Right atrium auricular region (tissue), 2 donors: Measurements from ENCODE around the gene SPTSSB. TPM values are rescaled to one million over a fixed set of nuclear protein-coding genes. Genes with fewer than 3 reads are reported as not detected.

Experiments
- DNase-seq: peaks from one replicate; pipeline ENCODE4 v3.0.0-alpha.2; 2019; ENCODE audit warnings: low spot score
- H3K27ac ChIP-seq, 2 donors: fragments of 200-600 bp; sonication (generic); 1 replicate in 1 of 2; 2 replicates in 1 of 2; pipeline ENCODE4 v1.5.1; 2016 to 2019
- H3K27me3 ChIP-seq, 2 donors: fragments of 200-600 bp; sonication (generic); one replicate each; pipeline versions ENCODE4 v1.5.1 to v1.6.0; 2017 to 2019
- H3K36me3 ChIP-seq: fragments of 200-600 bp; sonication (generic); one replicate; pipeline ENCODE4 v1.5.1; 2016
- H3K4me1 ChIP-seq, 2 donors: fragments of 200-600 bp; sonication (generic); one replicate each; pipeline versions ENCODE4 v1.5.1 to v1.6.0; 2017 to 2019
- H3K4me3 ChIP-seq, 2 donors: fragments of 200-600 bp; sonication (generic); 1 replicate in 1 of 2; 2 replicates in 1 of 2; pipeline ENCODE4 v1.5.1; 2017 to 2019; ENCODE audit warnings: mild to moderate bottlenecking in 1 of 2, moderate library complexity in 1 of 2
- H3K9me3 ChIP-seq, 2 donors: fragments of 200-600 bp; sonication (generic); one replicate each; pipeline ENCODE4 v1.5.1; 2019
- CTCF ChIP-seq, 2 donors: fragments of 200-600 bp; sonication (generic); IDR thresholded peaks; one replicate each; pipeline ENCODE4 v1.5.1; 2019; ENCODE audit warnings: antibody characterized with exemption in 2 of 2
- total RNA-seq, 2 donors: library from RNA; depleted of rRNA; stranded (reverse); fragments of >200 nt; gene quantifications; one replicate each; pipeline ENCODE4 v1.1.0, GENCODE V29; 2016

The SPTSSB gene
- total RNA-seq, 2 donors from 2014 or later, result not detected

GRCh38 chr3:161314836-161315395 lies 56.4 kb downstream of the SPTSSB start:
- Histone ChIP-seq H3K4me1 (no peaks in the 10 kb centered on the region), H3K9me3 (no peaks in the 10 kb centered on the region), H3K4me3 (no peak overlapping the region), H3K36me3 (no peaks in the 10 kb centered on the region), H3K27me3 (no peaks in the 10 kb centered on the region), H3K27ac (no peak overlapping the region)
- no peak for DNase-seq
- TF ChIP-seq CTCF (IDR thresholded peaks at IDR 0.05), result no peak

- DNase-seq, result no peak
- Histone ChIP-seq H3K36me3 (no peaks in the 10 kb centered on the region), H3K27ac (no peak overlapping the region), H3K27me3 (no peaks in the 10 kb centered on the region), H3K9me3 (peaks cover 0 to 8% of the 10 kb centered on the region in 2 donors), H3K4me1 (no peaks in the 10 kb centered on the region), H3K4me3 (no peak overlapping the region)
- no peak for TF ChIP-seq CTCF (IDR thresholded peaks at IDR 0.05)
Measured at GRCh38 chr3:161310649-161311423, 60.5 kb downstream of the SPTSSB start.

- peak; percentile 27 to 66 for TF ChIP-seq CTCF (IDR thresholded peaks at IDR 0.05)
Measured at GRCh38 chr3:161305095-161305991, 66.0 kb downstream of the SPTSSB start.

GRCh38 chr3:161296814-161297213 lies 74.5 kb downstream of the SPTSSB start:
- TF ChIP-seq CTCF (IDR thresholded peaks at IDR 0.05), result no peak
- no peaks in the 10 kb centered on the region for H3K9me3 ChIP-seq
- no peak for DNase-seq
- no peaks in the 10 kb centered on the region for H3K4me1 ChIP-seq
- no peak overlapping the region for H3K27ac ChIP-seq
- no peaks in the 10 kb centered on the region for H3K36me3 ChIP-seq
- no peaks in the 10 kb centered on the region for H3K27me3 ChIP-seq
- no peak overlapping the region for H3K4me3 ChIP-seq

More at GRCh38 chr3:161305095-161305991, 66.0 kb downstream of the SPTSSB start:
- no peak overlapping the region for H3K27ac ChIP-seq
- H3K4me3 ChIP-seq, result no peak overlapping the region
- peaks cover 0 to 8% of the 10 kb centered on the region in 2 donors for H3K9me3 ChIP-seq
- no peaks in the 10 kb centered on the region for H3K36me3 ChIP-seq
- DNase-seq, result no peak
- H3K4me1 ChIP-seq, result no peaks in the 10 kb centered on the region
- H3K27me3 ChIP-seq, result no peaks in the 10 kb centered on the region

GRCh38 chr3:161295325-161295724 lies 76.0 kb downstream of the SPTSSB start:
- Histone ChIP-seq H3K27me3 (no peaks in the 10 kb centered on the region), H3K27ac (no peak overlapping the region), H3K9me3 (no peaks in the 10 kb centered on the region), H3K4me1 (no peaks in the 10 kb centered on the region), H3K4me3 (no peak overlapping the region), H3K36me3 (no peaks in the 10 kb centered on the region)
- no peak for TF ChIP-seq CTCF (IDR thresholded peaks at IDR 0.05)
- no peak for DNase-seq

Other genes with a start within 250 kb of the SPTSSB start
- 10 to 100 TPM; 33.2 to 40.8 TPM for gene NMD3, start 150.2 kb downstream of the SPTSSB start, total RNA-seq
- gene OTOL1, start 125.3 kb upstream of the SPTSSB start, total RNA-seq, result not detected